GM18951 (cell line): ENCODE data around the gene TCEAL9.

Experiments used
- POLR2A ChIP-seq: IDR thresholded peaks from 4 replicates; pipeline ENCODE4 v1.6.1; 2011; ENCODE audit warnings: mild to moderate bottlenecking; ENCODE audit not compliant: insufficient read length, insufficient read depth; ENCODE audit errors: extremely low read depth
- in situ Hi-C: fragments of 300-500 bp; cut with MboI; formaldehyde crosslinking; loops from one replicate; pipeline ENCODE4 v1.12.0; 2022; ENCODE audit warnings: low sequenced_read_pairs, mixed read lengths, inconsistent platforms; ENCODE audit not compliant: unreplicated experiment

Gene TCEAL9

DNA sequence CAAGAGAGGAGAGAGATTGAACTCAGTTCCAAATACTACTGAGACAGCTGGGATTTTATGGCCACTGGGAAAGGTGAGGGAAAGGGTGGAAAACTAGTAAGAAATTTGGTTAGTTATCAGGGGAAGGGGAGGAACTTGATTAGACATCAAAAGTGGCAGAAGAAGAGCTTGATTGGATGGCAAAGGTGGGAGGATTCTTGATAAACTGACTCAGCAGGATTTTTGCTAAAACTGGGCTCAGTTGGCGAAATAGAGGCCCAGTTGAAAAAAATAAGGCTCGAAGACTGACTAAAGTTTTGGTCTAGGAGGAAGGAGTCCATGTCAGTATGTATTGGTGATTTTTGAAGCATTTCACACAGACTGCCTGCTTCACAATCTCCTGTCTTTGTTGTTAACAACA lies 30.0 kb downstream of the TCEAL9 start:
- no peak for TF ChIP-seq POLR2A
- in situ Hi-C loops: no loop called here

DNA sequence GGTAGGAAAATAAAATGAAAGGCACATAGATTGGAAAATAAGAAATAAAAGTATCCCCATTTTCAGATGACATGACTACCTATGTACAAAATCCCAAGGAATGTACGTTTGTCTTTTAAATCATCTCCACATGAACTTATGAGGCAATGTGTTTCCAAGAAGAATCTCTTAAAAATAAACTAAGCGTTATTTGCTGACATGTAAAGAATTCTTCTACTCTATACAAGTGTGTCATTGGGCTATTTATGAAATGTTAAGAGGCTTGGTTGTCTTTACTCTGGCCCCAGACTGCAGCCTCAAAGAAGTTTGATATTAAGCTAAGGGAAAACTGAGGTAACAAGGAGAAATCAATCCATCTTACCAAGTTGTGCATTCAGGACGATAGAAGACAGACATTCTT lies 37.2 kb downstream of the TCEAL9 start:
- in situ Hi-C loops: no loop called here
- TF ChIP-seq POLR2A: no peak

GRCh38 chrX:103396186-103396585 lies 39.9 kb downstream of the TCEAL9 start:
- in situ Hi-C loops: no loop called here
- TF ChIP-seq POLR2A: no peak

DNA sequence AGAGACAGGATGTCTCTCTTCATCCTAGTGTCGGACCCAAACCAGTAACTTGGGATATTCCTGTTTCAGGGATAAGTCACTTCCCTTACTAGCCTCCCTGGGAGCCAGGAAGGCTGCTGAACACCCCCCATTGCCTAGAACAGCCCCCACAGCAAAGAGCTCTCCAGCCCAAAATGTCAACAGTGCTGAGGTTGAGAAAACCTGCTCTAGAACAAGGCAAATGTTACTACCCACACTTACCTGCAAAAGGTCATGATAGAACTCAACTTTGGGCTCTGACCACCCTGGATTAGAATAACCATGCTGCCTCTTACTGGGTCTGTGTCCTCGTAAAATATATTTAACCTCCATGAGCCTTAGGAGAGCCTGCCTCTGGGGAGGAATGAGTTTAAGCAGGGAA lies 40.4 kb downstream of the TCEAL9 start:
- TF ChIP-seq POLR2A: no peak
- in situ Hi-C loops: no loop called here

- no peak for TF ChIP-seq POLR2A
- in situ Hi-C loops: no loop called here
Measured at GRCh38 chrX:103397707-103398106, 41.4 kb downstream of the TCEAL9 start.

DNA sequence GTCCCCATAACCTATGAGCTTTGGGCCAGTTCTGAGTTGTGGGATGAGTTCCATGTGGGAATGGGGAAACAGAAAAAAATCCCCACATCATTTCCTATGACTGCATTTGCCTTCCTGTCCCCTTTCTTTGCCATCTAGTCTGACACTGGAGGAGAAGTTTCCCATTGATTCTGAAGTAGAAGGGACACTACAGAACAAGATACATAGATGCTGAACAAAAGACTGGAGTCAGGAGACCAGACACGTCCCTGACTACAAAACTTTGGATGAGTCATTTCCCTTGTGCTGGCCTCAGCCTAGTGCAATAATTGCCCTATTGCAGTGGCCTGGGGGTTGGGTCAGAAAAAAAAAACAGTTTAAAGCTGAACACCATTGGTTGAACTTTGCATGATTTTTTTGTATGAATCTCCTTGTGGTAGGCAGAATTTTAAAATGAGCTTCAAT lies 42.1 kb downstream of the TCEAL9 start:
- no peak for TF ChIP-seq POLR2A
- in situ Hi-C loops: no loop called here

- in situ Hi-C loops: no loop called here
- TF ChIP-seq POLR2A: no peak
Measured at GRCh38 chrX:103399744-103400143, 43.4 kb downstream of the TCEAL9 start.

- in situ Hi-C loops: no loop called here
- TF ChIP-seq POLR2A: no peak
Measured at GRCh38 chrX:103400931-103401330, 44.6 kb downstream of the TCEAL9 start.

GRCh38 chrX:103404231-103405008 lies 48.1 kb downstream of the TCEAL9 start:
- in situ Hi-C loops: no loop called here

DNA sequence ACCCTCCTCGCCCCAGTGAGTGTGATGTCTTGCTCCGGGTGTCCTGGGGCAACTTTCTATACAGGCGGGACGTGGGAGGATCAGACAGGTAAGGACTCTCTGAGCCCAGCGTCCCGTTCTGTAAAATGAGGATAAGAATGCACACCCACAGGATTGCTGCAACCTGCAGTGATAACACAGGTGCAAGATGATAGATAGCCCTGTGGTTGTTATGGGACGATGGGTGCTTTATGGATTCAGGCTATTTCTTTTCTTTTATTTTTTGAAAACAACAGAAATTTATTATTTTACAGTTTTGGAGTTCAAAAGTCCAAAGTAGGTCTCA lies 48.7 kb downstream of the TCEAL9 start:
- in situ Hi-C loops: no loop called here
- no peak for TF ChIP-seq POLR2A

More at GRCh38 chrX:103404231-103405008, 48.1 kb downstream of the TCEAL9 start:
- TF ChIP-seq POLR2A: no peak

DNA sequence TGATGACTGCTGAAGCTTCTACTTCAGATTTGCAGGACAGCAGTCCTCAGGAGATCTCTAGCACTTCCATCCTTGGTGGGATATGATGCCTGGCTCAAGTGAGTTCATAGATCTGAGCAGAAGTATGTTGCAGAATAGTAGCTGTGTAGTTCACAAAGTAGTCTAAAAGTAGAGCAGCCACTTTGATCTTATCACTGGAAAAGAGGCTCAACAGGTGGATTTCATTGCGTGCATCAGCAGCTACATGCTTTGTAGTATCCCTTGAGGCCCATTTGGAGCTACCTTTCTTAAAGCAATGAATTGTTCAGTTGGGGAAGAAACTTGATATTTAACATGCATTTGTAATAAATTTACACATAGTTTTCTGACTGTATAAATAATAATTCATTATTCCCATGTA lies 50.0 kb downstream of the TCEAL9 start:
- in situ Hi-C loops: no loop called here
- no peak for TF ChIP-seq POLR2A

GRCh38 chrX:103407776-103408175 lies 51.5 kb downstream of the TCEAL9 start:
- no peak for TF ChIP-seq POLR2A
- in situ Hi-C loops: no loop called here
